Hepatocyte (in vitro differentiated cells): ENCODE data around the gene GRB14. TPM values are rescaled to one million over a fixed set of nuclear protein-coding genes. Genes with fewer than 3 reads are reported as not detected.

Source experiments
- DNase-seq: peaks from one replicate; pipeline ENCODE4 v3.0.0-alpha.2; 2016; ENCODE audit warnings: low spot score
- H2AFZ ChIP-seq: fragments of 200-600 bp; sonication (generic); 2 replicates; pipeline ENCODE4 v1.6.0; 2016; ENCODE audit warnings: antibody characterized with exemption, mild to moderate bottlenecking
- H3K27ac ChIP-seq: fragments of 200-600 bp; sonication (generic); 2 replicates; pipeline ENCODE4 v1.5.1; 2016; ENCODE audit warnings: mild to moderate bottlenecking
- H3K27me3 ChIP-seq: fragments of 200-600 bp; sonication (generic); 2 replicates; pipeline ENCODE4 v1.6.1; 2016
- H3K36me3 ChIP-seq: fragments of 200-600 bp; sonication (generic); replicated peaks from 2 replicates; pipeline ENCODE4 v1.5.1; 2016; ENCODE audit warnings: low read depth; ENCODE audit not compliant: insufficient read depth
- H3K4me1 ChIP-seq: fragments of 200-600 bp; sonication (generic); 2 replicates; pipeline ENCODE4 v1.5.1; 2016; ENCODE audit warnings: mild to moderate bottlenecking, moderate library complexity; ENCODE audit not compliant: insufficient read depth
- H3K4me2 ChIP-seq: fragments of 200-600 bp; sonication (generic); 2 replicates; pipeline ENCODE4 v1.6.0; 2016
- H3K4me3 ChIP-seq: fragments of 200-600 bp; sonication (generic); 2 replicates; pipeline ENCODE4 v1.5.1; 2016; ENCODE audit warnings: mild to moderate bottlenecking
- H3K79me2 ChIP-seq: fragments of 200-600 bp; sonication (generic); 2 replicates; pipeline ENCODE4 v1.6.0; 2017; ENCODE audit warnings: mild to moderate bottlenecking
- H3K9me2 ChIP-seq: fragments of 200-600 bp; sonication (generic); replicated peaks from 2 replicates; pipeline ENCODE4 v1.6.0; 2017; ENCODE audit warnings: mild to moderate bottlenecking; ENCODE audit not compliant: insufficient read depth
- H3K9me3 ChIP-seq: fragments of 200-600 bp; sonication (generic); 2 replicates; pipeline ENCODE4 v1.5.1; 2016; ENCODE audit warnings: low read depth, mild to moderate bottlenecking
- H4K20me1 ChIP-seq: fragments of 200-600 bp; sonication (generic); 2 replicates; pipeline ENCODE4 v1.6.0; 2016; ENCODE audit warnings: mild to moderate bottlenecking; ENCODE audit not compliant: insufficient read depth, poor library complexity, severe bottlenecking
- CTCF ChIP-seq: fragments of 200-600 bp; sonication (generic); IDR thresholded peaks from 2 replicates; pipeline ENCODE4 v1.5.1; 2016; ENCODE audit warnings: antibody characterized with exemption, mild to moderate bottlenecking; ENCODE audit not compliant: poor library complexity
- EZH2 ChIP-seq: fragments of 200-600 bp; sonication (generic); IDR thresholded peaks from 2 replicates; pipeline ENCODE4 v1.6.1; 2016; ENCODE audit warnings: antibody characterized with exemption, mild to moderate bottlenecking, borderline replicate concordance
- EZH2phosphoT487 ChIP-seq: fragments of 200-600 bp; sonication (generic); IDR thresholded peaks from one replicate; pipeline ENCODE4 v1.6.1; 2018; ENCODE audit warnings: antibody characterized with exemption, mild to moderate bottlenecking, low read depth, moderate library complexity; ENCODE audit not compliant: unreplicated experiment, severe bottlenecking
- WGBS: methylation state at CpG from one replicate; pipeline ENCODE4 v1.1.6; 2016; ENCODE audit warnings: low lambda C conversion rate; ENCODE audit errors: missing lambda C conversion rate; 5-methylcytosine and 5-hydroxymethylcytosine counted together
- polyA plus RNA-seq: library from polyadenylated mRNA; unstranded; fragments of >200 nt; fragmentation: Nextera tagmentation; extraction: Ambion mirVana; gene quantifications from 2 replicates; pipeline ENCODE4 v1.2.1, GENCODE V29; 2016
- total RNA-seq: library from RNA; depleted of rRNA; stranded (reverse); fragments of >200 nt; gene quantifications from 2 replicates; pipeline ENCODE4 v1.2.3, GENCODE V29; 2014

GRB14 gene
- total and polyA plus RNA-seq, 2 experiments from 2014 or later = 4.2 to 4.5 TPM

- Histone ChIP-seq H3K36me3 (no peaks in the 10 kb centered on the region), H4K20me1 (no peaks in the 10 kb centered on the region), H3K4me3 (no peak overlapping the region), H3K27me3 (no peaks in the 10 kb centered on the region), H3K27ac (no peak overlapping the region), H3K4me1 (no peaks in the 10 kb centered on the region), H2AFZ (no peak overlapping the region), H3K9me3 (peaks cover 5% of the 10 kb centered on the region), H3K4me2 (no peak overlapping the region), H3K79me2 (no peaks in the 10 kb centered on the region), H3K9me2 (no peaks in the 10 kb centered on the region)
- no peak for TF ChIP-seq EZH2
- TF ChIP-seq EZH2phosphoT487 = no peak
- no peak for TF ChIP-seq CTCF
- DNase-seq = no peak
- WGBS = 83% methylated on average over 1 of the region's 1 CpG
These were observed 97.6 kb downstream of the GRB14 start for GRCh38 chr2:164523726-164524125.

- 82% methylated on average over 3 of the region's 3 CpGs for WGBS
- no peak for TF ChIP-seq CTCF
- TF ChIP-seq EZH2 = no peak
- no peak for TF ChIP-seq EZH2phosphoT487
- Histone ChIP-seq H3K79me2 (no peaks in the 10 kb centered on the region), H2AFZ (no peak overlapping the region), H3K27me3 (no peaks in the 10 kb centered on the region), H3K4me1 (no peaks in the 10 kb centered on the region), H4K20me1 (no peaks in the 10 kb centered on the region), H3K36me3 (no peaks in the 10 kb centered on the region), H3K27ac (no peak overlapping the region), H3K4me2 (no peak overlapping the region), H3K9me2 (no peaks in the 10 kb centered on the region), H3K9me3 (peaks cover 5% of the 10 kb centered on the region), H3K4me3 (no peak overlapping the region)
- no peak for DNase-seq
These were observed 98.3 kb downstream of the GRB14 start for GRCh38 chr2:164523009-164523408.

- 92% methylated on average over 3 of the region's 3 CpGs for WGBS
- no peak for TF ChIP-seq EZH2
- TF ChIP-seq EZH2phosphoT487 = no peak
- TF ChIP-seq CTCF = no peak
These were observed 98.7 kb downstream of the GRB14 start for GRCh38 chr2:164522561-164522981.

GRCh38 chr2:164515734-164516133, 105.5 kb downstream of the GRB14 start:
- no peak for DNase-seq
- TF ChIP-seq CTCF = no peak
- TF ChIP-seq EZH2 = no peak
- TF ChIP-seq EZH2phosphoT487 = no peak
- Histone ChIP-seq H2AFZ (no peak overlapping the region), H3K36me3 (no peaks in the 10 kb centered on the region), H3K4me3 (no peak overlapping the region), H3K4me1 (peaks cover 6% of the 10 kb centered on the region), H3K27me3 (no peaks in the 10 kb centered on the region), H3K79me2 (no peaks in the 10 kb centered on the region), H3K9me2 (no peaks in the 10 kb centered on the region), H3K27ac (no peak overlapping the region), H4K20me1 (no peaks in the 10 kb centered on the region), H3K9me3 (peaks cover 10% of the 10 kb centered on the region), H3K4me2 (no peak overlapping the region)
- WGBS = 93% methylated on average over 2 of the region's 2 CpGs

More at GRCh38 chr2:164522561-164522981, 98.7 kb downstream of the GRB14 start:
- no peaks in the 10 kb centered on the region for H3K36me3 ChIP-seq
- no peak overlapping the region for H2AFZ ChIP-seq
- H3K79me2 ChIP-seq = no peaks in the 10 kb centered on the region
- no peaks in the 10 kb centered on the region for H4K20me1 ChIP-seq
- H3K4me3 ChIP-seq = no peak overlapping the region
- H3K4me1 ChIP-seq = no peaks in the 10 kb centered on the region
- H3K4me2 ChIP-seq = no peak overlapping the region
- no peak for DNase-seq
- peaks cover 5% of the 10 kb centered on the region for H3K9me3 ChIP-seq
- no peaks in the 10 kb centered on the region for H3K9me2 ChIP-seq
- H3K27me3 ChIP-seq = no peaks in the 10 kb centered on the region
- H3K27ac ChIP-seq = no peak overlapping the region
